PFSK-1 (cell line): ENCODE data around the gene OSBPL2.

Experiments used
- POLR2AphosphoS5 ChIP-seq: IDR thresholded peaks from 2 replicates; pipeline ENCODE4 v1.6.1; 2012; ENCODE audit warnings: low read depth, mild to moderate bottlenecking, control low read depth, low read length, moderate library complexity
- REST ChIP-seq, 2 experiments: IDR thresholded peaks; 2 replicates each; pipeline versions ENCODE4 v1.6.1 to v1.8.0; 2011 to 2012; ENCODE audit warnings: low read depth in 2 of 2, low read length in 2 of 2, control low read depth in 1 of 2, inconsistent platforms in 1 of 2, mild to moderate bottlenecking in 1 of 2, moderate library complexity in 1 of 2; ENCODE audit not compliant: insufficient read depth in 1 of 2

DNA sequence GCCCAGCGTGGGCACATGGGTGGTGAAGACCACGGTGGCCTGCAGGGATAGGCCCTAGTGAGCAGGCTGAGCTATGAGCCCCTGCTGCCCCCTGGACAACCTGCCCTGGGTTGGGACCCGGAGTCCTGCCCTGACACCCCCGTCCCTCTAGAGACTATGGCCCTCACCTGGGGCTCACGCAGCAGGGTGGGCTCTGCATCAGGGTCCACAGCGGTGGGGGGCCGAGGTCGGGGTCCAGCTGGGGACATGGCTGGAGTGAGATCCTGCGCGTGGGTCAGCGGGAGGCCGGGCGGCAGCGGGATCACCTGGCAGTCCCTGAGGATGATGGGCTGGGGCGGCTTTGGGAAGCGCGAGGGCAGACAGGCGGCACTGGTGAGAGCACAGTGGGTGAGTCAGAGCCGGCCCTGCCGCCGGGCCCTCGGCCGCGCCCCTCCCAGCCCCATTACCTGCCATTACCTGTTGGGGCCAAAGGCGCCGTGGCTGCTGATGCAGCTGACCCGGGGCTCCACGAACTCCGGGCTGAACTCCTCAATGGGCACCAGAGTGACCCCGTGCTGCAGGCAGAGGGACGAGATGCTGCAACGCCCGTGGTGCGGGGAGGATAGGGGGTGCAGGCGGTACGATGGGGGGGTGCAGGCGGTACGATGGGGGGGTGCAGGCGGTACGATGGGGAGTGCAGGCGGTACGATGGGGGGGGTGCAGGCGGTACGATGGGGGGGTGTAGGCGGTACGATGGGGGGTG is 92.4 kb downstream of the OSBPL2 start:
- no peak for TF ChIP-seq POLR2AphosphoS5
- no peak for TF ChIP-seq REST (IDR thresholded peaks at IDR 0.05; ENCODE audit: insufficient read depth in 1 of 2, low read depth in 2 of 2, low read length in 2 of 2)
